Stimulated activated CD8-positive, alpha-beta memory T cell treated with anti-CD3 and anti-CD28 coated beads, Interleukin-7, amount 100 ng/mL, for 48 hours (primary cell): ENCODE measurements around the gene TMEM204.

Experiments
- DNase-seq, 2 donors: peaks; one replicate each; pipeline ENCODE4 v3.0.0-alpha.2; 2020; ENCODE audit warnings: low read depth in 1 of 2; ENCODE audit errors: extremely low read depth in 1 of 2

TMEM204 gene

GRCh38 chr16:1553946-1554825 is 20.7 kb downstream of the TMEM204 start:
- DNase-seq, result no peak

DNA sequence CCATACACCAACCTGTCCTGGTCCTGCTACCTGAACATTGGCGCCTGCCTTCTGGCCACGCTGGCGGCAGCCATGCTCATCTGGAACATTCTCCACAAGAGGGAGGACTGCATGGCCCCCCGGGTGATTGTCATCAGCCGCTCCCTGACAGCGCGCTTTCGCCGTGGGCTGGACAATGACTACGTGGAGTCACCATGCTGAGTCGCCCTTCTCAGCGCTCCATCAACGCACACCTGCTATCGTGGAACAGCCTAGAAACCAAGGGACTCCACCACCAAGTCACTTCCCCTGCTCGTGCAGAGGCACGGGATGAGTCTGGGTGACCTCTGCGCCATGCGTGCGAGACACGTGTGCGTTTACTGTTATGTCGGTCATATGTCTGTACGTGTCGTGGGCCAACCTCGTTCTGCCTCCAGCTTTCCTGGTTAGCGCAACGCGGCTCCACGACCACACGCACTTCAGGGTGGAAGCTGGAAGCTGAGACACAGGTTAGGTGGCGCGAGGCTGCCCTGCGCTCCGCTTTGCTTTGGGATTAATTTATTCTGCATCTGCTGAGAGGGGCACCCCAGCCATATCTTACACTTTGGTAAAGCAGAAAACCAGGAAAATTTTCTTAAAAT is 21.5 kb downstream of the TMEM204 start:
- no peak for DNase-seq

DNA sequence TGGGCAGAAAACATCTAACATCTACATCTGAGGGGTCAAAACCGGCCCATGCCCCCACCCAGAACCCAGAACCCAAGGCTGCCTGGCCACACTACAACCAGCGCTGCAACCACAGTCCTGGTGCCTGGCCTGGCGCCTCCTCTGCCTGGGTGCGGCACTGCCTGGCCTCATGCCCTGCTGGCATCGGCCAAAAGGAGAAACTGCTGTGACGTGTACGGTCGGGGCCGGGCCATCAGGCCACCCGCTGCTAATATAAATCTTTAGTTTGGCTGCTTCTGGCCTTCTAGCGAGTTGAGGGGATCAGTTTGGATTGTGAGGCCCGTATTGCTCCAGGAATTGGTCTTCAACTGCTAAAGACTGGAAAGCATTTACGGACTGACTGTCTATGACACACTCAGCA is 22.8 kb downstream of the TMEM204 start:
- no peak for DNase-seq

- no peak for DNase-seq
Observed at GRCh38 chr16:1557074-1557473, 23.6 kb downstream of the TMEM204 start.

DNA sequence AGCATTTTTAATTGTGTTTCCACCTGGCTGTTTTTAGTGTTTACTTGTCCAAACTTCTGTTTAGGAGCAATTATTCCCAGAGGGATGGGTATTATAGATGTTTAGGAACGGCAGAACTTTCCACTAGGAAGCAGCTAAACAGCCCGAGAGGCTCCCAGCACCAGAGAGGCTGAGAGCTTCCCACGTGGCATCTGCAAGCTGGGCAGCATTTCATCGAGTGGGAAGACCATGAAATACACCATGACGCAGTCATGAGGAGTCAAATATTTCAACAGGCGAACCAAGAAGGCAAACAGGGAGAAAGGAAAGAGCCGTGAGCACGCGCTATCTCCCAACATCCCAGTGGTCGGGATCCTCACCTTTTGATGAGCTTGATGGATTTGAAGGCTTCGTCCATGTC is 24.1 kb downstream of the TMEM204 start:
- DNase-seq, result no peak

- DNase-seq, result no peak
Observed at GRCh38 chr16:1559446-1559975, 26.0 kb downstream of the TMEM204 start.

DNA sequence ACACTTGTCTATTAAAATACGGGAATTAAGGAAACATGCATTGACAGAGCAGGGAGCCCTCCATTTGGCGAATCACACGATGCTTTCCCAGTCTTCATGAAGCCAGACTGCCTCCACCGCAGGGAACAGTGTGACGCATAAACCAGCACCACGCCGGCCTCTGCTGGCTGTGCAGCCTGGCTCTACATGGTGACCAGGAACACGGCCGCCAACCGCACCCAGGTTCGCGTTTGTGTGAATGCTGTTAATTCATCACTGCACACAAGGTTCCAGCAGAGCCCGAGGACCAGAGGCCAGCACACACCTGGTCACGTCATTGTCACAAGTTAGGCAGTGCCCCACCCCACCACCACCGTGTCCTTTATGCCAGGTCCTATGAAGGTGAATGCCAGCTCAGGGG is 26.7 kb downstream of the TMEM204 start:
- no peak for DNase-seq

GRCh38 chr16:1560866-1561265 is 27.4 kb downstream of the TMEM204 start:
- no peak for DNase-seq

- no peak for DNase-seq
Observed at GRCh38 chr16:1561266-1561665, 27.8 kb downstream of the TMEM204 start.

DNA sequence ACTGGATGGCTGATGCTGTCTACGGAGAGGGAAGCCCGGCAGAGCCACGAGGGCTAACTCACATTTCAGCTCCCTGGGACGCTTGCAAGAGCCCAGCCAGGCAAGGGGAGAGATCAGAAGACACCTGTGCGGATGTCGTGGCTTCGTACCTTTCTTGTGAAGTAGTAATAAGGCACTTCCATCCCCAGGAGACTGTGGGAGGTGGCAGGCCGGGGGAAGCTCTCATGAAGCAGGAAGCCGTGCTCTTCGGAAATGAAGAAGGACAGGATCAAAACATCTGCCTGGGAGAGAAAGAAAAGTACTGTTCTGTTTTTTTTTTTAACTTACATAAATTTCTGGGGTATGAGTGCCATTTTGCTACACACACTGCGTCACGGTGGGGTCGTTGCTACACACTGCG is 28.4 kb downstream of the TMEM204 start:
- DNase-seq, result no peak

- no peak for DNase-seq
Observed at GRCh38 chr16:1563786-1564185, 30.3 kb downstream of the TMEM204 start.

DNA sequence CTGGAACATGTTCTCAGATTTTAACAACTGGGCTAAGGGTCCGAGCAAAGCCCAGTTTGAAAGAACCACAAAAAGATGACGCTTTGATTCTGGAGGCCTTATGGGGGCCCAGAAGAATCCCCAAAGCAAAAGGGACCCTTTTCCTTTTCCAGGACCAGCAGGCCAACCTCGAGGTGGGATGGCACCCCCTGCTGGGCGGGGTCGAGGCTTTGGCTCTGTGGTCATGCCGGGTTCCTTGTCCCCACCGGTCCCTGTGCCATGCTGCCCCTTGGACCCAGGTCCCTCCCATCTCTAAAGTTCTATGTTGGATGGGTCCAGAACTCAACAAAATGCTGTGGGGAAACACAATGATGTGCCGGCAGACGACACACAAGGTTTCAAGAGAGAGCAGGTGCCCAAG is 30.9 kb downstream of the TMEM204 start:
- DNase-seq, result no peak

DNA sequence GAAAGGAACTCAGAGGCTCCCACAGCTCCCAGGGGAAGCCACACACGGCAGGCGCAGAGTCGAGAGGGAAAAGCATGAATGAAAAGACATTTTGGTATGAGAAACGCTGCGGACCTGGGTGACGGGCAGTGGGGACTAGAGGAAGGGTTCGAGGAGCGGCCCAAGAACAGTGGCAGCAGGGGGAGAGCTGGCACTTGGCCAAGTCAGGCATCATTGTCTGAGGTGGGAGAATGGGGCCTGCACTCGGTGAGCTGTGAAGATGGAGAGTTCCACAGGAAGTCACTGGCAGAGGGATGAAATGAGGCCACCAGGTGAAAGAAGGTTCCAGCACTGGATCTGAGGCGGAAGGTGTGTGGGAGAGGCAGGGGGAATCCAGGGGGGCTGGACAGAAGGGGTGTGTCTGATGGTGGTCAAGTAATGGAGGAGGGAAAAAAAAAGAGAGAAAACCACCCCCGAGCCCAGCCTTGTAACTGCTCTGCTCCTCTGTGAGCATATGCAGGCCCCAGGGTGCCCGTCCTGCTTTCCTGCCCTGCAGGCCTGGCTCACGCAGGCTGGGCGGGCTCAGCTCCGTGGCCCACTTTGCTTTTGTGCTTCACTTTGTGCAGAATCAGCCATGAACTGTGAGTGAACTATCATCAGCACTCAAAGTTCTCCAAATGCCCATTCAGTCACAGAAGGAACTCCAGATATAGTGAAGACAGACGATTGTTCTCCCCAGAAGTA is 31.8 kb downstream of the TMEM204 start:
- no peak for DNase-seq

DNA sequence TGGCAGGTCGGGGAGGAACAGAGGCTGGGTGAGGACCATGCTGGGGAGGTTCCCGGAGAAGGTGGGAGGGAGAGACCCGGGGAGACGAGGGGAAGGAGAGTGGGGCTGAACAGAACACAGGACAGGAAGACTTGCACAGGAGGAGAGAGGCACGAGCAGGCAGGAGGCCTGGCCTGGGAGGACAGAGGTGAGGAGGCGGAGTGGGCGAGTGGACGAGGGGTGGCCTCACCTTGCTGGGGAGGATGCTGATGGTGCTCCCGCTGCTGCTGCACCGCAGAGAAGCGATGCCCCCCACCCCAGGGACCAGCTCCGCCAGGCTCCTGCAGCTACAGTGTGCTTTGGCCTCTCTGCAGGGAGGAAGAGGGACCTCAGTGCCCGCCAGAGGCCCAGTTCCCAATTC is 34.5 kb downstream of the TMEM204 start:
- DNase-seq, result no peak

- DNase-seq, result no peak
Observed at GRCh38 chr16:1571012-1571671, 37.7 kb downstream of the TMEM204 start.

DNA sequence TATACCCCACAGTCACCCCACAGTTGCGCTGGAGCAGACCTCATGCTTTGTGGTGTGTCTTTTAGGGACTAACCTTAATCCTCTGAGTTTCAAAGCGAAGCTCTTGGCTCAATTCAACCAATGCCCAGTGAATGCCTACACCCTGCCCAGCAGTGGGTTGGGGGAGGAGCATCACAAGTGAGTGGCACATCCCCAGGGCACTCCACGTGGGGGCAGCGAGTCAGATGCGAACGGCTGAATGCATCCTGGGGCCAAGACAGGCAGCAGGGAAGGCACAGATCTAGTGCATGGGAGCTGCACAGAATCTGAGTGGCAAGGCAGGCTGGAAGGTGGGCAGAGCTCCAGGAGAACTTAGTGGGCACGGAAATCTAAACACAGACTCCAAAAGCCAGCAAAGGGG is 39.2 kb downstream of the TMEM204 start:
- no peak for DNase-seq

GRCh38 chr16:1573301-1573700 is 39.8 kb downstream of the TMEM204 start:
- DNase-seq, result no peak

DNA sequence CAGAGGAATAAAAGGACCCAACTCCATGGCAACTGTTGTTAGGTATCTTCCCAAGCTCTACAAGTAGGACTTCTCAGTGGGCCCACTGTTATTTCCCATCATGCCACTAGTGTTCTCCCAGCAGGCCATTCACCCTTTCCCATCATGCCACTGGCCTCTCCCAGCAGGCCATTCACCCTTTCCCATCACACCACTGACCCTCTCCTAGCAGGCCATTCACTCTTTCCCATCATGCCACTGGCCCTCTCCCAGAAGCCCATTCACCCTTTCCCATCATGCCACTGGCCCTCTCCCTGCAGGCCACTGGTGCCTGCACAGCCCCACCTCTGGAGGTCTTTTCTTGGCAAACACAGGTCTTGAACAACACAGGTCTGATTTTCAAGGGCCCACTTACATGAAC is 42.1 kb downstream of the TMEM204 start:
- no peak for DNase-seq

DNA sequence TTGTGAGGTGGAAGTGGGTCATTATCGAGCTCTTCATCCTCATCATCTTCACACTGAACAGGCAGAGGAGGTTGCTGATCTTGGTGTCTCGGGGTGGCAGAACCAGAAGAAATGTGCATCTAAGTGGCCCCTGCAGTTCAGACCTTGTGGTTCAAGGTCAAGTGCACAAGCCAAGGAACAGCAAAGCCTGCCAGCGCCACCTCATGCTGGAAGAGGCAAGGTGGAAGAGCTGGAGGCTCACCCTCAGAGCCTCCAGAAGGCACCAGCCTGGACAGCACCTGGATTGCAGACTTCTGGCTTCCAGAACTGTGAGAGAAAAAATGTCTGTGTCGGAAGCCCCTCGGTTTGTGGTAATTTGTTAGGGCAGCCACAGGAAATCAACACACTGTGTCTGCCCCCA is 45.7 kb downstream of the TMEM204 start:
- DNase-seq, result no peak

- no peak for DNase-seq
Observed at GRCh38 chr16:1580256-1580655, 46.8 kb downstream of the TMEM204 start.

DNA sequence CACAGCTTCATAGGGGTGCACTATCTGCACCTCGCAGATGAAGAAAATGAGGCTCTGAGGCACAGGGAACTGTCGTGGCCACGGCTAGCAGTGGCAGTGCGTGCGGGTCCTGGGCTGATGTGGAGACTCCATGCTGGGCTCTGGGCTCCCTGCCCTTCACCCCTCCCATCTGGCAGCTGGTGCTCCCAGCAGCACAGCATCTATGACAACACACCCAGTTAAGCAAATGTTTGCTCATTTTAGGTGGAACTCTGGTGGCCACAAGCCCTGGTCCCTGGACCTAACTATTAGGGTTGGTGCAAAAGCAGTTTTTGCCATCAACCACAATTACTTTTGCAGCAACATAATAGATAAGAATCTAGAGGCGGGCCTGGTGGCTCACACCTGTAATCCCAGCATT is 47.5 kb downstream of the TMEM204 start:
- DNase-seq, result no peak
